Aorta (tissue), 5 donors: Measurements from ENCODE around the gene KLRC2. TPM values are rescaled to one million over a fixed set of nuclear protein-coding genes. Genes with fewer than 3 reads are reported as not detected.
"Not testable (repeated sequence)": the region's sequence is repeated elsewhere in the genome, so short reads cannot be mapped to it uniquely, and the experiment has no call there.

ENCODE experiments used
- ATAC-seq: fragments of 200-7000 bp; cut with Tn5 transposase; one replicate; pipeline ENCODE4 v1.9.1; 2022; ENCODE audit warnings: moderate library complexity; ENCODE audit not compliant: low FRiP score
- DNase-seq, 2 donors: peaks; one replicate each; pipeline ENCODE4 v3.0.0-alpha.2; 2020
- H3K27ac ChIP-seq, 2 donors: one replicate each; pipeline ENCODE4 v1.5.1; 2013; ENCODE audit warnings: low read length in 2 of 2, mild to moderate bottlenecking in 2 of 2, moderate library complexity in 2 of 2, control low read depth in 1 of 2, inconsistent platforms in 1 of 2, low read depth in 1 of 2
- H3K27me3 ChIP-seq, 2 donors: one replicate each; pipeline ENCODE4 v1.6.1; 2013; ENCODE audit warnings: control low read depth in 1 of 2, low read length in 1 of 2, mild to moderate bottlenecking in 1 of 2, moderate library complexity in 1 of 2; ENCODE audit not compliant: insufficient read depth in 2 of 2, control insufficient read depth in 1 of 2
- H3K36me3 ChIP-seq, 2 donors: one replicate each; pipeline ENCODE4 v1.6.1; 2013; ENCODE audit warnings: control low read depth in 1 of 2, low read length in 1 of 2, mild to moderate bottlenecking in 1 of 2; ENCODE audit not compliant: insufficient read depth in 2 of 2, control insufficient read depth in 1 of 2
- H3K4me1 ChIP-seq, 2 donors: one replicate each; pipeline ENCODE4 v1.6.1; 2013; ENCODE audit warnings: low read length in 2 of 2, control low read depth in 1 of 2, mild to moderate bottlenecking in 1 of 2, moderate library complexity in 1 of 2; ENCODE audit not compliant: insufficient read depth in 2 of 2, control insufficient read depth in 1 of 2
- H3K4me3 ChIP-seq, 2 donors: one replicate each; pipeline ENCODE4 v1.5.1; 2013; ENCODE audit warnings: low read length in 2 of 2, control low read depth in 1 of 2, mild to moderate bottlenecking in 1 of 2
- H3K9me3 ChIP-seq: one replicate; pipeline ENCODE4 v1.6.1; 2013; ENCODE audit warnings: mild to moderate bottlenecking, low read length; ENCODE audit not compliant: control insufficient read depth
- WGBS, 2 donors: extraction: QIAGEN DNeasy Blood & Tissue Kit; methylation state at CpG; one replicate each; pipeline ENCODE4 v1.1.7; 2013; 5-methylcytosine and 5-hydroxymethylcytosine counted together
- intact Hi-C, 2 donors: fragments of 100-400 bp; cut with DNase I; formaldehyde crosslinking; loops; one replicate each; pipeline versions ENCODE4 v1.14.2 to v1.15.0; 2022
- polyA plus RNA-seq, 2 donors: library from polyadenylated mRNA; stranded (reverse); fragments of 200-250 nt; gene quantifications; one replicate each; pipeline ENCODE4 v1.2.3, GENCODE V29; 2013
- total RNA-seq, 2 donors: library from RNA; stranded (reverse); fragmentation: NEBNext Ultra II Directional; extraction: Animal tissue kit (Norgen Biotek cat#: 25700); gene quantifications; one replicate each; pipeline ENCODE4 v1.2.1, GENCODE V29; 2021
- donor health status: healthy with polysubstance abuse.
- donor health status: Bipolar disorder and iron deficiency.
- donor health status: DM: no; HTN: no; CAD: no.
- donor health status: DM: no; HTN: no; CAD: no.
- donor health status: DM: yes; HTN: yes; CAD: no.

Gene KLRC2
- total and polyA plus RNA-seq, 4 donors: 0.65 to 2.1 TPM; not detected in 2

- H3K27ac ChIP-seq, H3K9me3 ChIP-seq, H3K4me3 ChIP-seq, H3K4me1 ChIP-seq, intact Hi-C loops, DNase-seq, ATAC-seq, H3K27me3 ChIP-seq, H3K36me3 ChIP-seq: not testable (repeated sequence)
- WGBS, 2 donors: 20 to 21% methylated on average over 2 of the region's 3 CpGs
Measured at GRCh38 chr12:10422159-10422558, 13.7 kb downstream of the KLRC2 start.

GRCh38 chr12:10420334-10420733 lies 15.5 kb downstream of the KLRC2 start, which contains the start of gene KLRC3:
Gene KLRC3, minus strand, starts transcription at chr12:10420595. Its CDS starts 45 bp downstream, at chr12:10420550.
- H3K36me3 ChIP-seq, H3K9me3 ChIP-seq, DNase-seq, H3K4me3 ChIP-seq, H3K27ac ChIP-seq, intact Hi-C loops, H3K4me1 ChIP-seq, ATAC-seq, H3K27me3 ChIP-seq: not testable (repeated sequence)
- 21 to 49% methylated on average over 1 of the region's 1 CpG for WGBS, 2 donors

GRCh38 chr12:10409392-10409791 lies 26.4 kb downstream of the KLRC2 start, which contains the start of gene KLRC4:
Gene KLRC4, minus strand, starts transcription at chr12:10409757. Its CDS starts 182 bp downstream, at chr12:10409575.
- H3K27me3 ChIP-seq: no peaks in the 10 kb centered on the region
- no peak for DNase-seq
- no peak within 1 kb of the TSS for H3K27ac ChIP-seq
- H3K36me3 ChIP-seq: no peaks in the 10 kb centered on the region
- 2 to 64% methylated on average over 1 of the region's 1 CpG for WGBS, 2 donors
- ATAC-seq: no peak
- intact Hi-C loops: no loop called here
- no peaks in the 10 kb centered on the region for H3K9me3 ChIP-seq
- H3K4me1 ChIP-seq: no peaks in the 10 kb centered on the region
- no peak within 1 kb of the TSS for H3K4me3 ChIP-seq

GRCh38 chr12:10408842-10409241 lies 27.0 kb downstream of the KLRC2 start:
- Histone ChIP-seq H3K4me1 (no peaks in the 10 kb centered on the region), H3K4me3 (no peak overlapping the region), H3K27me3 (no peaks in the 10 kb centered on the region), H3K9me3 (no peaks in the 10 kb centered on the region), H3K27ac (no peak overlapping the region), H3K36me3 (no peaks in the 10 kb centered on the region)
- intact Hi-C loops: no loop called here
- ATAC-seq (no peak), DNase-seq (no peak)
- 50 to 55% methylated on average over 3 of the region's 3 CpGs for WGBS, 2 donors

GRCh38 chr12:10406725-10407124 lies 29.1 kb downstream of the KLRC2 start:
- 72 to 76% methylated on average over 4 of the region's 4 CpGs for WGBS, 2 donors
- no peak overlapping the region for H3K4me3 ChIP-seq
- H3K27me3 ChIP-seq: no peaks in the 10 kb centered on the region
- no peaks in the 10 kb centered on the region for H3K36me3 ChIP-seq
- DNase-seq (peak in 1 of 2 donors; percentile 66), ATAC-seq (peak; percentile 36)
- no peaks in the 10 kb centered on the region for H3K9me3 ChIP-seq
- H3K4me1 ChIP-seq: no peaks in the 10 kb centered on the region
- intact Hi-C loops: no loop called here
- H3K27ac ChIP-seq: no peak overlapping the region

GRCh38 chr12:10405294-10405693 lies 30.5 kb downstream of the KLRC2 start:
- intact Hi-C loops: no loop called here
- no peaks in the 10 kb centered on the region for H3K4me1 ChIP-seq
- no peak for DNase-seq
- no peaks in the 10 kb centered on the region for H3K36me3 ChIP-seq
- H3K4me3 ChIP-seq: no peak overlapping the region
- 87 to 92% methylated on average over 5 of the region's 5 CpGs for WGBS, 2 donors
- no peaks in the 10 kb centered on the region for H3K9me3 ChIP-seq
- H3K27ac ChIP-seq: no peak overlapping the region
- no peaks in the 10 kb centered on the region for H3K27me3 ChIP-seq
- ATAC-seq: no peak

- no peaks in the 10 kb centered on the region for H3K27me3 ChIP-seq
- no peak overlapping the region for H3K27ac ChIP-seq
- H3K4me3 ChIP-seq: no peak overlapping the region
- DNase-seq: no peak
- ATAC-seq: no peak
- H3K9me3 ChIP-seq: no peaks in the 10 kb centered on the region
- no peaks in the 10 kb centered on the region for H3K36me3 ChIP-seq
- H3K4me1 ChIP-seq: no peaks in the 10 kb centered on the region
- intact Hi-C loops: no loop called here
Measured at GRCh38 chr12:10404798-10405197, 31.0 kb downstream of the KLRC2 start.

GRCh38 chr12:10400829-10401228 lies 35.0 kb downstream of the KLRC2 start:
- no peak for DNase-seq
- no peak for ATAC-seq
- Histone ChIP-seq H3K4me3 (no peak overlapping the region), H3K27me3 (no peaks in the 10 kb centered on the region), H3K4me1 (no peaks in the 10 kb centered on the region), H3K27ac (no peak overlapping the region), H3K36me3 (no peaks in the 10 kb centered on the region), H3K9me3 (no peaks in the 10 kb centered on the region)
- intact Hi-C loops: no loop called here

GRCh38 chr12:10398168-10398567 lies 37.6 kb downstream of the KLRC2 start:
- Histone ChIP-seq H3K4me3 (no peak overlapping the region), H3K27ac (no peak overlapping the region), H3K36me3 (no peaks in the 10 kb centered on the region), H3K4me1 (no peaks in the 10 kb centered on the region), H3K27me3 (no peaks in the 10 kb centered on the region), H3K9me3 (no peaks in the 10 kb centered on the region)
- intact Hi-C loops: no loop called here
- 49 to 59% methylated on average over 2 of the region's 2 CpGs for WGBS, 2 donors
- ATAC-seq (no peak), DNase-seq (no peak)
